ENCODE measurements around the gene CPNE9.

Gene CPNE9

GRCh38 chr3:9776896-9777693, 73.5 kb downstream of the CPNE9 start:
- DNase-seq (ENCODE audit: insufficient read length, low spot score) (no peak), FAIRE-seq (no peak)

DNA sequence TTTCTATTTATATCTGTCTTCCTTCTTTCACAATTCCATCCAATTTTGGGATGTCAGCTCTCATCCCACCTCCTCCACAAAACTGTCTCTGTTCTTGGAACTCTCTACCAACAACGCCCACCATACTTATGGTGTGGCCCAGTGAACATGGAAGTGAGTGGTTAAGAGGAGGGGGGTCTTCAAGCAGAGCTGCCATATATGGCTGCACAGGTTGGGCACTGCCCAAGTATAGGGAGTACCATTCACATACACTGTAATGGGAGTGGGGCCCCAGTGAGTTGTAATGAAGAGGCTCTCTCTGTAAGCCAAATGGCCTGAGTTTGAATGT, 74.0 kb downstream of the CPNE9 start:
- FAIRE-seq (no peak), DNase-seq (ENCODE audit: insufficient read length, low spot score) (no peak)

- FAIRE-seq, result no peak
- no peak for DNase-seq (ENCODE audit: insufficient read length, low spot score)
Measured at GRCh38 chr3:9778143-9779074, 74.8 kb downstream of the CPNE9 start.

DNA sequence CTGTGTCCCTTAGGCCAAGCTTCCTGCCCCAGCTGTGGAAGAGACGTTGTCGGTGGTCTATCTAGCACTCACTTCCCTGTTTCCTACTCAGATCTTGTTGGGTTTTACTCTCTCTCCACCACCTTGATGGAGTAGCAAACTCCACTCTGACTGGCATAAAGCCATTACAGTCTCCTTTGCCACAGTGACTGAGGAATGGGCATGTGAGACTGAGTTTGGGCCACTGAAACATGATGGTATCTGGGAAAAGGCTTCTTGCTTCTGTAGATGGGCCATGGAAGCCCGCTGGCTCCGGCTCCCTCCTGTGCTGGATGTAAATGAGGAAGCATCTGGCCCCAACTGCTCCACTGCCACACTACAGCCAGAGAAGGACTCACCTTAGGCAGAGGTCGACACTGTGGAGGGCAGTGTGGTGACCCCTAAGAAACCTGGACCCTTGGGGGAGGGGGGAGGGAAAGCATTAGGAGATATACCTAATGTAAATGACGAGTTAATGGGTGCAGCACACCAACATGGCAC, 75.5 kb downstream of the CPNE9 start:
- DNase-seq (ENCODE audit: insufficient read length, low spot score) (no peak), FAIRE-seq (no peak)

All from GM19239 (cell line).